Adrenal gland (tissue), 19 donors: ENCODE results near the gene COPS6. TPM values are rescaled to one million over a fixed set of nuclear protein-coding genes. Genes with fewer than 3 reads are reported as not detected.

Experiments
- DNase-seq, 7 donors: peaks; one replicate each; pipeline ENCODE4 v3.0.0-alpha.2; 2019 to 2020
- H3K27ac ChIP-seq, 5 donors: fragments of 200-600 bp; sonication (generic) in 4 of 5; 1 replicate in 3 of 5; 2 replicates in 2 of 5; pipeline versions ENCODE4 v1.5.1 to v1.8.0; 2016 to 2020; ENCODE audit warnings: mild to moderate bottlenecking in 1 of 5
- H3K27me3 ChIP-seq: fragments of 200-600 bp; 2 replicates; pipeline ENCODE4 v1.8.0; 2021
- H3K36me3 ChIP-seq, 2 donors: fragments of 200-600 bp; replicated peaks in 1 of 2; 1 replicate in 1 of 2; 2 replicates in 1 of 2; pipeline versions ENCODE4 v1.5.1 to v1.8.0; 2018 to 2022
- H3K4me1 ChIP-seq, 2 donors: fragments of 200-600 bp; replicated peaks in 1 of 2; 1 replicate in 1 of 2; 2 replicates in 1 of 2; pipeline versions ENCODE4 v1.5.1 to v1.8.0; 2018 to 2021
- H3K4me3 ChIP-seq, 4 donors: fragments of 200-600 bp; sonication (generic) in 3 of 4; one replicate each; pipeline ENCODE4 v1.5.1; 2016 to 2018
- H3K9me3 ChIP-seq, 3 donors: fragments of 200-600 bp; sonication (generic) in 1 of 3; replicated peaks in 1 of 3; 1 replicate in 2 of 3; 2 replicates in 1 of 3; pipeline versions ENCODE4 v1.5.1 to v1.8.0; 2016 to 2021
- POLR2A ChIP-seq, 2 donors: fragments of 450-650 bp; IDR thresholded peaks; one replicate each; pipeline ENCODE4 v1.6.1; 2017; ENCODE audit warnings: antibody characterized with exemption in 2 of 2, mild to moderate bottlenecking in 2 of 2, moderate library complexity in 1 of 2
- WGBS, 4 donors: extraction: QIAGEN DNeasy Blood & Tissue Kit in 2 of 4; methylation state at CpG; one replicate each; pipeline versions ENCODE4 v1.1.5 to v1.1.7; 2013 to 2017; 5-methylcytosine and 5-hydroxymethylcytosine counted together
- intact Hi-C, 2 donors: fragments of 100-400 bp; cut with DNase I; formaldehyde crosslinking; loops; one replicate each; pipeline versions ENCODE4 v1.14.1 to v1.15.0; 2022 to 2023
- long read RNA-seq, 10 donors: library from polyadenylated mRNA in 3 of 10; unstranded in 2 of 10; stranded (forward) in 1 of 10; transcript quantifications; one replicate each; pipeline ENCODE4 v2.0.0 and lab custom pipeline, GENCODE V29; 2021 to 2026
- polyA plus RNA-seq, 3 donors: library from polyadenylated mRNA; stranded (reverse); fragments of 200-250 nt in 2 of 3; fragments of 350-450 nt in 1 of 3; fragmentation: Illumina TruSeq in 1 of 3; extraction: RNeasy Lipid Tissue Mini Kit (QIAGEN cat#74804) in 1 of 3; gene quantifications; one replicate each; pipeline ENCODE4 v1.2.3, GENCODE V29; 2013 to 2014
- total RNA-seq, 9 donors: library from RNA; depleted of rRNA in 4 of 9; stranded (reverse); fragments of >200 nt in 4 of 9; fragments of 120-200 nt in 1 of 9; fragmentation: NEBNext Ultra II Directional in 1 of 9; extraction: Animal tissue kit (Norgen Biotek cat#: 25700) in 1 of 9; gene quantifications; one replicate each; pipeline versions ENCODE4 v1.1.0 to v1.2.4, GENCODE V29; 2013 to 2023
- TF ChIP-seq, protein P1 (sequence below), 6 experiments: fragments of 450-650 bp in 4 of 6; fragments of 200-600 bp in 2 of 6; sonication (generic) in 1 of 6; IDR thresholded peaks; 1 replicate in 5 of 6; 2 replicates in 1 of 6; pipeline versions ENCODE4 v1.5.1 to v1.8.0; 2016 to 2021; ENCODE audit warnings: antibody characterized with exemption in 6 of 6, mild to moderate bottlenecking in 2 of 6, moderate library complexity in 1 of 6
- donor health status: healthy with polysubstance abuse.
- donor health status: Bipolar disorder and iron deficiency.
- donor health status: DM: yes; HTN: yes; CAD: no.
- donor health status: DM: no; HTN: no; CAD: no.
- donor health status: DM: no; HTN: no; CAD: no.
- donor health status: DM: yes; HTN: yes; CAD: no.

COPS6 gene
- total RNA-seq (100 to 1,000 TPM in 5 of 9 donors, 10 to 100 TPM in 4; 25.5 to 130 (median 101) TPM), polyA plus RNA-seq (100 to 1,000 TPM; 135 to 194 (median 187) TPM)
- long read RNA-seq, donor 1, transcript COPS6-207 (3 exons, 835 nt) = minor isoform, 7 of 106 reads
- long read RNA-seq, donor 1, transcript COPS6-201 (10 exons, 1,432 nt) = major isoform, 71 of 106 reads
- long read RNA-seq, donor 1, partial matches to known transcripts = 22 of 106 reads
- long read RNA-seq, donor 1, other reads (novel, unspliced or antisense) = 0 of 106 reads
- long read RNA-seq, donor 2, transcript COPS6-201 (10 exons, 1,432 nt) = major isoform, 32 of 56 reads
- long read RNA-seq, donor 2, partial matches to known transcripts = 20 of 56 reads
- long read RNA-seq, donor 2, other reads (novel, unspliced or antisense) = 0 of 56 reads
- long read RNA-seq, donor 3, transcript COPS6-201 (10 exons, 1,432 nt) = major isoform, 77 of 93 reads
- long read RNA-seq, donor 3, partial matches to known transcripts = 11 of 93 reads
- long read RNA-seq, donor 3, other reads (novel, unspliced or antisense) = 0 of 93 reads
- long read RNA-seq, donor 4, transcript COPS6-201 (10 exons, 1,432 nt) = major isoform, 150 of 161 reads
- long read RNA-seq, donor 4, partial matches to known transcripts = 5 of 161 reads
- long read RNA-seq, donor 4, other reads (novel, unspliced or antisense) = 3 of 161 reads
- long read RNA-seq, donor 5, transcript COPS6-201 (10 exons, 1,432 nt) = major isoform, 240 of 259 reads
- long read RNA-seq, donor 5, partial matches to known transcripts = 3 of 259 reads
- long read RNA-seq, donor 5, other reads (novel, unspliced or antisense) = 14 of 259 reads
- long read RNA-seq, donor 6, transcript COPS6-201 (10 exons, 1,432 nt) = major isoform, 93 of 105 reads
- long read RNA-seq, donor 6, partial matches to known transcripts = 7 of 105 reads
- long read RNA-seq, donor 6, other reads (novel, unspliced or antisense) = 3 of 105 reads
- long read RNA-seq, donor 7, transcript COPS6-207 (3 exons, 835 nt) = minor isoform, 5 of 59 reads
- long read RNA-seq, donor 7, transcript COPS6-201 (10 exons, 1,432 nt) = major isoform, 32 of 59 reads
- long read RNA-seq, donor 7, partial matches to known transcripts = 21 of 59 reads
- long read RNA-seq, donor 7, other reads (novel, unspliced or antisense) = 0 of 59 reads
- long read RNA-seq, donor 8, transcript COPS6-201 (10 exons, 1,432 nt) = major isoform, 95 of 125 reads
- long read RNA-seq, donor 8, partial matches to known transcripts = 24 of 125 reads
- long read RNA-seq, donor 8, other reads (novel, unspliced or antisense) = 0 of 125 reads
- long read RNA-seq, donor 9, transcript COPS6-201 (10 exons, 1,432 nt) = major isoform, 51 of 57 reads
- long read RNA-seq, donor 9, partial matches to known transcripts = 0 of 57 reads
- long read RNA-seq, donor 9, other reads (novel, unspliced or antisense) = 0 of 57 reads
- long read RNA-seq, donor 10, transcript COPS6-201 (10 exons, 1,432 nt) = major isoform, 74 of 80 reads
- long read RNA-seq, donor 10, partial matches to known transcripts = 0 of 80 reads
- long read RNA-seq, donor 10, other reads (novel, unspliced or antisense) = 0 of 80 reads

DNA sequence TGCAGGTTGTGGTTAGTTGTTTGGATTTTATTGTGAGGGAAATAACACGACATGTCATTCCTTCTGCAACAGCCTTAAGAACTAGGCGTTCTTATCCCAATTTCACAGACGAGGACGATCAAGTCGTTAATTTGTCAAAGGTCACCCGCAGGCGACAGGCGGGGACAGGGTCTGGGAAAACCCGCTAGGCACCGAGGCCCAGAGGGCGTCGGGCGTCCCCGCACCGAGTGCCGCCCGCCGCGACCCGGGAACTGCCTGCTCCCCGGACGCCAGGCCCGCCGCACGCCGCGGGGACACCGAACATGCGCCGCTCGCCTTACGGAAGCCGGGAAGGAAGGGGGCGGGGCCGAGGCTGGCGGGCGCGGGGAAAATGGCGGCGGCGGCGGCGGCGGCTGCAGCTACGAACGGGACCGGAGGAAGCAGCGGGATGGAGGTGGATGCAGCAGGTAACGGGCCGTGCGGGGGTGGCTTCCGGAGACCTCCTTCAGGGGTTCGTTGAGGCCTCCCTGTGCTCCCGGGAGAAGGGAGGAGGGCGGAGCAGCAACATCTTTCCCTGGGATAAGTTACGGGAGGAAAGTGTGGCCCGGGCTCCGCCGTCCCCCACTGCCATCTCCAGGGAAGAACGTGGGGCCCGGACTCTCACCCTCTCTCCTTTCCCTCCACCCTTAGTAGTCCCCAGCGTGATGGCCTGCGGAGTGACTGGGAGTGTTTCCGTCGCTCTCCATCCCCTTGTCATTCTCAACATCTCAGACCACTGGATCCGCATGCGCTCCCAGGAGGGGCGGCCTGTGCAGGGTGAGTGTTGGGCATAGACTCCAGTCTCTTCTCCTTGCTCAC, at the start of gene COPS6:
TSS of gene COPS6 (plus strand) at position 349 of the 837 bp plus-strand sequence. CDS start at position 371, 22 bp downstream.
- TF ChIP-seq POLR2A (IDR thresholded peaks at IDR 0.05) = peak; percentile 48 to 69
- TF ChIP-seq, protein P1, sequence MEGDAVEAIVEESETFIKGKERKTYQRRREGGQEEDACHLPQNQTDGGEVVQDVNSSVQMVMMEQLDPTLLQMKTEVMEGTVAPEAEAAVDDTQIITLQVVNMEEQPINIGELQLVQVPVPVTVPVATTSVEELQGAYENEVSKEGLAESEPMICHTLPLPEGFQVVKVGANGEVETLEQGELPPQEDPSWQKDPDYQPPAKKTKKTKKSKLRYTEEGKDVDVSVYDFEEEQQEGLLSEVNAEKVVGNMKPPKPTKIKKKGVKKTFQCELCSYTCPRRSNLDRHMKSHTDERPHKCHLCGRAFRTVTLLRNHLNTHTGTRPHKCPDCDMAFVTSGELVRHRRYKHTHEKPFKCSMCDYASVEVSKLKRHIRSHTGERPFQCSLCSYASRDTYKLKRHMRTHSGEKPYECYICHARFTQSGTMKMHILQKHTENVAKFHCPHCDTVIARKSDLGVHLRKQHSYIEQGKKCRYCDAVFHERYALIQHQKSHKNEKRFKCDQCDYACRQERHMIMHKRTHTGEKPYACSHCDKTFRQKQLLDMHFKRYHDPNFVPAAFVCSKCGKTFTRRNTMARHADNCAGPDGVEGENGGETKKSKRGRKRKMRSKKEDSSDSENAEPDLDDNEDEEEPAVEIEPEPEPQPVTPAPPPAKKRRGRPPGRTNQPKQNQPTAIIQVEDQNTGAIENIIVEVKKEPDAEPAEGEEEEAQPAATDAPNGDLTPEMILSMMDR (IDR thresholded peaks at IDR 0.05) = no peak
- Histone ChIP-seq H3K27ac (peak within 1 kb of the TSS in 4 of 5 donors; percentile 72 to 88 (median 82)), H3K4me1 (peaks cover 9 to 27% of the 10 kb centered on the region in 2 donors), H3K27me3 (no peaks in the 10 kb centered on the region), H3K4me3 (peak within 1 kb of the TSS; percentile 45 to 83 (median 70)), H3K36me3 (peaks cover 0 to 34% of the 10 kb centered on the region in 2 donors), H3K9me3 (no peaks in the 10 kb centered on the region)
- 0 to 1% (median 1%) methylated on average over 24 to 68 of the region's 68 CpGs for WGBS, 4 donors
- intact Hi-C loops = no loop called here
- DNase-seq = peak; percentile 77 to 89 (median 86)

DNA sequence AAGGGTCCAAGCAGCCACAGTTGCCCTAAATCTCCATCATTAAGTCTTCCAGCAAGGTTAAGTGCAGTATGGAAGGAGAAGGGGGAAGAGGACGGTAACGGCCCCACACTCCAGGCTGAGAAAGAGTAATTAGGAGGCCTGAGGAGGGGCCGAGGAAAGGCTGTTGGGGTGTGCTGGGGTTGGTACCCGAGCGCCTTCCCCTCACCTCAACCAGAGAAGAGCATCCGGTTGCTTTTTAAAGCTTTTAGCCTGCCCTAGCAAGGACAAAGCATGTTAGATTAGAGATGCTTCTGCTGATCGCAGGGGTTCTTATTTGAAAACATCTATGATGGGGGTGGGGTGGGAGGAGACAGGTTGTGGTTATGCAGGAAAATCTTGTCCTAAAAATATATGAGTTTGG, 48.2 kb upstream of the COPS6 start:
- intact Hi-C loops = no loop called here
- H3K27ac ChIP-seq = no peak overlapping the region
- 69 to 90% (median 75%) methylated on average over 7 of the region's 7 CpGs for WGBS, 4 donors
- no peaks in the 10 kb centered on the region for H3K27me3 ChIP-seq
- H3K36me3 ChIP-seq = peaks cover 0 to 7% of the 10 kb centered on the region in 2 donors
- TF ChIP-seq, protein P1 (IDR thresholded peaks at IDR 0.05) = no peak
- TF ChIP-seq POLR2A (IDR thresholded peaks at IDR 0.05) = no peak
- peaks cover 9 to 28% of the 10 kb centered on the region in 2 donors for H3K4me1 ChIP-seq
- no peak for DNase-seq
- no peaks in the 10 kb centered on the region for H3K9me3 ChIP-seq
- H3K4me3 ChIP-seq = no peak overlapping the region

DNA sequence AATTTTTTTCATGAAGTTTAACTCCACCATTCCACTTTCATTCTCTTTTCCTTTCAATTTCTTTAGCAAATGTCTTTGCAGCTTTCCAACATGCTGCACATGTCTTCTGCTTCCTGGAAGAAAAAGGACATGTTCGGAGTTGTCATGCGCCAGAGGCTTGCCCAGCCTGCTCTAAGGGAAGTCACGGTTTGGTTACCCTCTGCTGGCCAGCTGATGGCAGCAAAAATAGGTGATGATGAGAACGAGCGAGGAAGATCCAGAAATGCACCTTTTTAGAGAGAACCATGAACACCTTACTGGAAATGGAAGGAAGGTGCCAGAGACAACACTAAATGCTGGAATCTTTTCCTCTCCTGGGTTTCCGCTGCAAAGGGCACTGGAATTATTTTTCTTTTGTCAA, 44.1 kb upstream of the COPS6 start:
- DNase-seq = peak in 5 of 7 donors; percentile 45 to 63 (median 59)
- H3K4me3 ChIP-seq = no peak overlapping the region
- no peak overlapping the region for H3K27ac ChIP-seq
- no peak for TF ChIP-seq POLR2A (IDR thresholded peaks at IDR 0.05)
- TF ChIP-seq, protein P1 (IDR thresholded peaks at IDR 0.05) = peak in 4 of 6 experiments; percentile 28 to 31 (median 30)
- H3K27me3 ChIP-seq = no peaks in the 10 kb centered on the region
- H3K9me3 ChIP-seq = no peaks in the 10 kb centered on the region
- intact Hi-C loops = no loop called here
- no peaks in the 10 kb centered on the region for H3K36me3 ChIP-seq
- 41 to 58% (median 52%) methylated on average over 6 of the region's 6 CpGs for WGBS, 4 donors
- H3K4me1 ChIP-seq = peaks cover 0 to 9% of the 10 kb centered on the region in 2 donors
